ENCODE data around the gene STARD7.
"Not testable (repeated sequence)": the region's sequence is repeated elsewhere in the genome, so short reads cannot be mapped to it uniquely, and the experiment has no call there.

Gene STARD7

GRCh38 chr2:96146153-96146880 is 62.3 kb downstream of the STARD7 start:
- peak; percentile 98 for DNase-seq

DNA sequence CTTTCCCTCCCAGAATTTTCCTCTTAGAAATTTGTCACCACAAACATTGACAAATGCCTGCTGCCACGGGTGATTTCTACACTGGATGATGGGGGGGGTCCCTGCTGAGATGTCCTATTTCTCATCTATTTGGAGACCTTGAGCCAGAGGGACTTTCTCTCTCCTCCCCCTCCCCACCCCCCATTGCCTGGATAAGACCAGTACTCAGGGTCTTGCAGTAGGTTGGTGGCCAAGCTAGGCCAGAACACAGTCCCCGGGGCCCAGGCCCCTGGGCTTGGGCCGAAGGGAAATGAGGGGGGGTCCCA is 62.8 kb downstream of the STARD7 start:
- peak; percentile 80 for DNase-seq

GRCh38 chr2:96145036-96145847 is 63.4 kb downstream of the STARD7 start, which contains the start of gene DUSP2:
Gene DUSP2 (minus strand): TSS chr2:96145440. CDS start chr2:96145354, 86 bp downstream.
- peak; percentile 94 for DNase-seq

DNA sequence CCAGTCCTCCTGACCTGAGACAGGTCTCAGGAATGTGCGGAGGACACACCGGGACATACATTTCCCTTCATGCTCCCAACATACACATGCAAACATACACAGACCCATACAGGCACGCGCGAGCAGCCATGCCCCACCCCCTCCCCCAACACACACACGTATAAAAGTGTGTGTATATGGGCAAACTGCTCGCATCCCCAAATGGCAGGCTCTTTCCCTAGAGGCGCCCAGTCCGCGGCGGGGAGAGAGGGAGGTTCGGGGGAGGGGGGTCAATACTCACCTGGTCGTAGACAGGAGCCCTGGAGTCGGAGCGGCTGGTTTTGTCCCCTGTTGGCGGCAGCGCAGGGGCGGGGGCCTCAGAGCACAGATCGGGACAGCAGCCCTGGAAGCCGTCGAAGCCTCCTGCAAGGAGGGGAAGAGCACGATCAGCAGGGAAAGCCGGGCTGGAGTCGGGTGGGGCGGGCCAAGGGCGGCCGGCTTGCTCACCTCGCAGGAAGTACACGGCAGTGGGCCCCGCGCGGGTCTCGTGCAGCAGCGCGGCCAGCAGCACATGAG is 64.1 kb downstream of the STARD7 start:
- DNase-seq, result no peak

DNA sequence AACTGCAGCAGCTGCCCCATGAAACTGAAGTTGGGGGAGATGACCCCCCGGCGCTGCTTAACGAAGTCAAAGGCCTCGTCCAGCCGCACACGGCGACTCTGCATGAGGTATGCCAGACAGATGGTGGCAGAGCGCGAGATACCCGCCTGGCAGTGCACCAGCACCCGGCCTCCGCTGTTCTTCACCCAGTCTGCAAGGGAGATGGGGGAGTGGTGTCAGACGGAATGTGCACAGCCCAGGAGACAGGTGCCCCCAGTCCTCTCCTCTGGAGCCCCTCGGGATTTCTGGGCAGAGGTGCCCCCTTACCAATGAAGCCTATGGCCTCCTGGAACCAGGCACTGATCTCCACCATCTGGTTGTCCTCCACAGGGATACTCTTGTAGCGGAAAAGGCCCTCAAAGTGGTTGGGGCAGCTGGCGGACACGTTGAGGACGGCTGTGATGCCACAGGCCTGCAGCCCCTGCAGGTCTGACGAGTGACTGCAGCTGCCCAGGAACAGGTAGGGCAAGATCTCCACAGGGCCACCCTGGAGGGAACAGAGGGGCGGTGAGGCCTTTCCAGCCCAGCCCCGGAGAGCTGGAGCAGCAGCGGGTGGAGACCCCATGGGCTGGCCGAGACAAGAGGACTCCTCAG is 64.7 kb downstream of the STARD7 start:
- no peak for DNase-seq

- DNase-seq, result no peak
These were observed 65.3 kb downstream of the STARD7 start for GRCh38 chr2:96143231-96143847.

DNA sequence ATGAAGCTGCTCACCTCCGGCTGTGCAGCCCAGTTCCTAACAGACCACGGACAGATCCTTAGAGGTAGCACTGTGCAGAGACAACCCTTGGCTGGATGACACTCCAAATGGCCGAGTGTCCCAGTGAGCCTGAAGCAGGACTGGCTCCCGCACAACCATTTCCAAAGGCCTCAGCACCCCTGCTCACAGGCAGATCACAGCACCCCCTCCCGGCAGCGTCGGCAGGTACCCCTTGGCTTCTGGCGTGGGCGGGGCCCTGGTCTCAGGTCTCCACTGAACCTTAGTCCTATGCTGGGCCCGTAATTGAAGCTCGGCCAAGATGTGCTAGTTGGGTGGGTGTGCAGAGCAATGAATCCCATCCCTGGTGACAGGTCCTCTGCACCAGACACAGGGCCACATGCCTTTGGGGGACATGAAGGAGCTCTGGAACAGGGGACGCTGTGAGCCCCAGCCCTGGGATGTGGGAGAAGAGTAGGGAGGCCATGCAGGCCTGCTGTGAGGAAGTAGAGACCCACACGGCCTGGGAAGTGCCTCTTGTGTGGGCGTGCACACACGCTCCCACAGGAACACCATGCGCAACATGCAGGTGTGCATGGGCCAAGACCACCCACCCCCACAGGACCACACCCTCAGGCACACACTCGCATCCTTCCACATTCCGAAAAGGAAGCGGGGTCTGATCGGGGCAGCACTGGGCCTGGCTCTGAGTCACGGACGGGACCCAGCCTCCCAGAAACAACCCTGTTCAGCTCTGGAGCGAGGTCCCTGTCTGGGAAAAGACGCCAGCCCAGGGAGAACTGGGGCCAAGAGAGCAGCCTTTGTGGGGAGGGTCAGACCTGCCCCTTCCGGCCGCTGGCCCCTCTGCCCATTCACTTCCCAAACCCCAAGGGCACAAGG is 66.2 kb downstream of the STARD7 start:
- DNase-seq, result no peak

DNA sequence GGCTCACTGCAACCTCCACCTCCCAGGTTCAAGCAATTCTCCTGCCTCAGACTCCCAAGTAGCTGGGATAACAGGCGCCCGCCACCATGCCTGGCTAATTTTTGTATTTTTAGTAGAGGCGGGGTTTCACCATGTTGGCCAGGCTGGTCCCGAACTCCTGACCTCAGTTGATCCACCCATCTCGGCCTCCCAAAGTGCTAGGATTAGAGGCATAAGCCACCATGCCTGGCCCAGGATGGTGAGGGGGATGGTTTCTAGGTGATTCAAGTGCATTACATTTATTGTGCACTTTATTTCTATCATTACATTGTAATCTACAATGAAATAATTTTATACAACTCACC is 67.0 kb downstream of the STARD7 start:
- DNase-seq, result not testable (repeated sequence)

DNA sequence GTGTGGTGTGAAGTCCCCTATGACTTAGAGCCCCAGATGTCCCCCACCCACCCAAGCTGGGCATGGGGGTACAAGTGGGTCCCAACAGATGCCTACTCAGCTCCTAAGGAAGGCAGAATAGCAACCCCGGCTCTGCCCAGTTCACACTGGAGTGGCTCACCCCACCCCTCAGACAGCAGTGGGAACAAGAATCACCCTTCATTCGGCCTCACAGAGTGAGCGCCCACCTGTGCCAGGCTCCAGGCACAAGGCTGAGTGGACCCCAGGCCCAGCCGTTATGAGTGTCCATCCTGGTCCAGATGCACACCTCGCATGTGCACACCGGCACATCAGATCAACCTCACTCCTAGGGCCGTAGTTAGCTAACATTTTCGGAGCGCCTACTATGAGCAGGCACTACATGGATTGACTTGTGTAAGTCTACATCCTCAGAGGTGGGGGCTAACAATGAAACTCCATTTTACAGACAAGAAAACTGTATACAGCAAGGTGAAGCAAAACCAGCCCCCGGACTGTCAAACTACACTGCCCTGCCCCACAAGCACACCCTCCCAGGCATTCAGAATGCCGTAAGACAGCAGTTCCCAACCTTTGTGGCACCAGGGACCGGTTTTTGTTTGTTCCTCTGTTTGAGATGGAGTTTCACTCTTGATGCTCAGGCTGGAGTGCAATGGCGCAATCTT is 67.5 kb downstream of the STARD7 start:
- no peak for DNase-seq

DNA sequence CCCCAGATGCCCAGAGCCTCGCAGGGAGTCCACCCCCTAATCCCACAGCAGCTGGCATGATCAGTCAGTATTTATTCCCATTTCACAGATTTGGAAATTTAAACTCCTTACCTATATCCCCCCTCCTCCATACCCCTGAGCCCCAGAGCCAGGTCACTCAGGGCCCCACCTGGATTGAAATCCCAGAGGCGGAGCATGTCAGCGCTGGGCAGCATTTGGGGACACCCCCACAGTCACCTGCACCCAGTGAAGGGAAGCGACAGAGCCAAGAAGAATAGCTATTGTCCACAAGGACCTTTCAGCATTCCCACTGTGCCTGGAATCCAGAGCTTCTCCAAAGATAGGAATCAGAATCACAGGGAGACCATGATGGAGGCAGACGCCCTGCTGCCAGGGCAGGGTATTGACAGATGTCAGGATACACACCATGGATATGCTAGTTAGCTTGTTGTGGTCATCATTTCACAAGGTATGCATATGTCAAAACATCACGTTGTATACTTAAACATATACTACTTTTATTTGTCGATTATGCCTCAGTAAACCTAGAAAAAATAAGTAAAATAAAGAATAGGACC is 69.4 kb downstream of the STARD7 start:
- DNase-seq, result no peak

DNA sequence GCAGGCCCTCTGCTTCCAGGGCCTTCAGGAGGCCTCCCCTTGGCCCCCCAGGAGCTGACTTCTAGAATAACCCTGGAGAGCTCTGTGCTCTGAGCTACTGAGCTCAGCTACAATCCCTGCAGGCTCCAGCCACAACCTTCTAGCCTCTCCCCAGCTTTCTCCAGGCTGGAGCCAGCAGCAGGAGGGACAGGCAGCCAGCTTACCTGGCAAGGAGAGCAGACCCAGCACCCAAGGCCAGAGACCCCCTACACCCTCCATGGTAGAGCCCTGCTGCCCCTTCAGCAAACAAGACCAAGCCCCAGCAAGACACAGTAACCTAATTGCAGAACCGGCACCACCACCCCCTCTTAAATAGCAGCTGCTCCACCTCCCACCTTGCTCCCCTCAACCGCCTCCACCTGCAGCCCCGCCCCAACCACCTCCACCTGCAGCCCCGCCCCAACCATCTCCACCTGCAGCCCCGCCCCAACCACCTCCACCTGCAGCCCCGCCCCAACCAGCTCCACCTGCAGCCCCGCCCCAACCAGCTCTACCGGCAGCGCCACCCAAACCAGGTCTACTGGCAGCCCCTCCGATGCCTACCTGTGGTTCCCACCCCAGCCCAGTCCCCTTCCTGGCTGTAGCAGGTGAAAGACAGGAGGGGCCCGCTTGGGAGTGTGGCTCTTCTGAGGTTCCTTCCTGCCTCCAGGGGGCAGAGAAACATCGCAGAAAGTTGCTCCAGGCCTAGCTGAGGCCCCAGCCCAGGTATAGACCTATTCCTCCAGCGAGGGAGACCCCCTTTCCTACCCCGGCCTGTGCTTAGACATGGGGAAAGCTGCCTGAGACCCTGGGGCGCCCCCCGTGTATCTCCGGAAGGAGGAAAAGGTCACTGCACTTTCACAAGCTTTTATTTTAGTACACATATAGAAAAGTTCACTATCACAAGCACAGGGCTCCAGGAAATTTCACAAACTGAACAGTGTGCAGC is 70.2 kb downstream of the STARD7 start, which contains the start of gene ASTL:
Gene ASTL, minus strand, starts transcription at position 324 of the 967 bp plus-strand sequence. Its CDS starts 66 bp downstream, at position 258.
- DNase-seq, result peak; percentile 25

- DNase-seq, result no peak
These were observed 71.1 kb downstream of the STARD7 start for GRCh38 chr2:96137321-96138178.

DNA sequence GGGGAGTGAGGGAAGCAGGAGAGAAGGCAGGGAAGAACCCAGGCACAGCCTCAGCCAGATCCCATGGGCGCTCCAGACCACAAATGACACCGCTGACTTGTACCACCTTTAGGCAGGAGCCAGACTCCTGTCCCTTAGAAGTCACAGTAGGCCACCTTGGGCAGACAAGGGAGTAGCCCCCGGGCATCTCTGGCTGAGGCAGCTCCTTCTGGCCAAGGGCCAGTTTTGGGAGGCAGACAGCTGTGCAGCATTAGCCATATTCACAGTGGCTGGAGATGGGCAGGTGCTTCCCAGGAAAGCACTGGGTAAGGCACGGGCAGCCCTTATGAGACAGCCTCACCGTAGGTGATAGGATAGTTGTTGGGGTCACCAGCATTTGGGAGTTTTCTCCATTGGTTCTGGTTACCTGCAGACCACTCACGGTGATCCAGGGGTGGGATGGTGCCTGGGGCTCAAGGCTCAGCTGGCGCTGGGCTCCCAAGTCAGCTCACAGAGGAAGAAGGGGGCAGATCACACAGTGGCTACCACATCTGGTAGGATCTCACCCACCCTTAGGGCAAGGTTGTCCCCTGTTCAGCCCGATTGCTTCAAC is 72.4 kb downstream of the STARD7 start:
- DNase-seq, result no peak

- no peak for DNase-seq
These were observed 73.0 kb downstream of the STARD7 start for GRCh38 chr2:96135621-96136020.

DNA sequence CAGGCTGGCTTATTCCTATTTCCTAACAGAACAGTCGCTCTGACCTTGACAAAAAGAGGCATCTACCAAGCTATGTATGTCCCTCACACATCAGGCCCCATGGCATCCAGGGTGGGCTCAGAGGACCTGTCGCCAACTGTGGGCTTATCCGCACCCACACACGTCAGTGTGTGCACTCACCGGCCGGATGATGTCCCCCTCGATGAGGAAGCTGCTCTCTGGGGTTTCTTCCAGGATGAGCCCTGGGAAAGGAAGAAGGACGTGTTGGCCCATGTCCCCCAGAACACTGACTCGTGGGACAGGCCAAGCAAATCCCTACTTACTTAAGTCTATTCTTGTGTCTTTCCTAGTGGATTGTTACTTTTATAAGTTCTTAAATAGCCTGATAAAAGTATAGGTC is 73.5 kb downstream of the STARD7 start:
- no peak for DNase-seq
